Smooth muscle cell (in vitro differentiated cells): ENCODE data around the gene MTURN. TPM values are rescaled to one million over a fixed set of nuclear protein-coding genes. Genes with fewer than 3 reads are reported as not detected.

Experiments used
- DNase-seq: peaks from one replicate; lab custom pipeline; 2025; ENCODE audit not compliant: unreplicated experiment; lab: John Stamatoyannopoulos, UW
- H2AFZ ChIP-seq: fragments of 200-600 bp; sonication (generic); 2 replicates; pipeline ENCODE4 v1.6.0; 2016; ENCODE audit warnings: antibody characterized with exemption, low read depth, mild to moderate bottlenecking
- H3F3A ChIP-seq: fragments of 200-600 bp; sonication (generic); 2 replicates; pipeline ENCODE4 v1.6.0; 2017; ENCODE audit warnings: antibody characterized with exemption, low read depth
- H3K27ac ChIP-seq: fragments of 200-600 bp; sonication (generic); 2 replicates; pipeline ENCODE4 v1.5.1; 2016; ENCODE audit warnings: low read depth, mild to moderate bottlenecking
- H3K27me3 ChIP-seq: fragments of 200-600 bp; sonication (generic); 2 replicates; pipeline ENCODE4 v1.6.1; 2016; ENCODE audit warnings: low read depth, mild to moderate bottlenecking
- H3K36me3 ChIP-seq: fragments of 200-600 bp; sonication (generic); 2 replicates; pipeline ENCODE4 v1.5.1; 2016; ENCODE audit warnings: low read depth
- H3K4me1 ChIP-seq: fragments of 200-600 bp; sonication (generic); 2 replicates; pipeline ENCODE4 v1.5.1; 2016; ENCODE audit warnings: low read depth
- H3K4me2 ChIP-seq: fragments of 200-600 bp; sonication (generic); 2 replicates; pipeline ENCODE4 v1.6.0; 2016; ENCODE audit warnings: mild to moderate bottlenecking
- H3K4me3 ChIP-seq: fragments of 200-600 bp; sonication (generic); 2 replicates; pipeline ENCODE4 v1.5.1; 2016; ENCODE audit warnings: mild to moderate bottlenecking
- H3K79me2 ChIP-seq: fragments of 200-600 bp; sonication (generic); 2 replicates; pipeline ENCODE4 v1.6.0; 2016; ENCODE audit warnings: low read depth, mild to moderate bottlenecking
- H3K9ac ChIP-seq: fragments of 200-600 bp; sonication (generic); 2 replicates; pipeline ENCODE4 v1.6.0; 2016; ENCODE audit warnings: low read depth
- H3K9me3 ChIP-seq: fragments of 200-600 bp; sonication (generic); replicated peaks from 2 replicates; pipeline ENCODE4 v1.5.1; 2016; ENCODE audit warnings: low read depth
- H4K20me1 ChIP-seq: fragments of 200-600 bp; sonication (generic); 2 replicates; pipeline ENCODE4 v1.6.0; 2016; ENCODE audit warnings: low read depth
- CTCF ChIP-seq: fragments of 200-600 bp; sonication (generic); IDR thresholded peaks from 2 replicates; pipeline ENCODE4 v1.5.1; 2017; ENCODE audit warnings: borderline replicate concordance, mild to moderate bottlenecking, antibody characterized with exemption; ENCODE audit not compliant: insufficient read depth, poor library complexity, severe bottlenecking
- WGBS: methylation state at CpG from one replicate; pipeline ENCODE4 v1.1.7; 2016; ENCODE audit warnings: low lambda C conversion rate; 5-methylcytosine and 5-hydroxymethylcytosine counted together
- polyA plus RNA-seq: library from polyadenylated mRNA; unstranded; fragments of >200 nt; fragmentation: Nextera tagmentation; extraction: Ambion mirVana; gene quantifications from 2 replicates; pipeline ENCODE4 v1.2.1, GENCODE V29; 2016
- total RNA-seq: library from RNA; depleted of rRNA; stranded (reverse); fragments of >200 nt; gene quantifications from 2 replicates; pipeline ENCODE4 v1.2.3, GENCODE V29; 2014

The MTURN gene
- total and polyA plus RNA-seq, 2 experiments from 2014 or later: 3.1 to 3.9 TPM

GRCh38 chr7:30166155-30166840 lies 31.5 kb downstream of the MTURN start:
- H3K36me3 ChIP-seq: no peaks in the 10 kb centered on the region
- no peak for DNase-seq
- peak overlapping the region; percentile 27 for H3K4me2 ChIP-seq
- H3K4me1 ChIP-seq: peaks cover 34% of the 10 kb centered on the region
- H3K9me3 ChIP-seq: no peaks in the 10 kb centered on the region
- H3K4me3 ChIP-seq: no peak overlapping the region
- peak overlapping the region; percentile 43 for H3K9ac ChIP-seq
- no peak overlapping the region for H2AFZ ChIP-seq
- no peaks in the 10 kb centered on the region for H4K20me1 ChIP-seq
- TF ChIP-seq CTCF: no peak
- H3K79me2 ChIP-seq: no peaks in the 10 kb centered on the region
- peaks cover 5% of the 10 kb centered on the region for H3K27me3 ChIP-seq
- 66% methylated on average over 12 of the region's 12 CpGs for WGBS
- H3F3A ChIP-seq: no peaks in the 10 kb centered on the region
- H3K27ac ChIP-seq: peak overlapping the region; percentile 75

- Histone ChIP-seq H3K9ac (no peak overlapping the region), H3K36me3 (no peaks in the 10 kb centered on the region), H3K27ac (peak overlapping the region; percentile 75), H3K79me2 (no peaks in the 10 kb centered on the region), H4K20me1 (no peaks in the 10 kb centered on the region), H3K27me3 (peaks cover 5% of the 10 kb centered on the region), H3K4me2 (peak overlapping the region; percentile 27), H3K4me3 (no peak overlapping the region), H3K9me3 (no peaks in the 10 kb centered on the region), H3F3A (no peaks in the 10 kb centered on the region), H3K4me1 (peaks cover 31% of the 10 kb centered on the region), H2AFZ (no peak overlapping the region)
- TF ChIP-seq CTCF: no peak
- DNase-seq: no peak
- WGBS: 80% methylated on average over 5 of the region's 5 CpGs
Observed at GRCh38 chr7:30166841-30167235, 32.1 kb downstream of the MTURN start.

GRCh38 chr7:30167901-30168300 lies 33.1 kb downstream of the MTURN start:
- Histone ChIP-seq H3K9ac (no peak overlapping the region), H3K27ac (no peak overlapping the region), H3K36me3 (no peaks in the 10 kb centered on the region), H3K4me1 (peaks cover 20% of the 10 kb centered on the region), H3K9me3 (no peaks in the 10 kb centered on the region), H3F3A (peaks cover 5% of the 10 kb centered on the region), H3K4me2 (no peak overlapping the region), H2AFZ (no peak overlapping the region), H4K20me1 (no peaks in the 10 kb centered on the region), H3K27me3 (no peaks in the 10 kb centered on the region), H3K4me3 (no peak overlapping the region), H3K79me2 (no peaks in the 10 kb centered on the region)
- WGBS: 96% methylated on average over 6 of the region's 6 CpGs
- no peak for DNase-seq
- TF ChIP-seq CTCF: no peak
